HPDE6-E6E7 (cell line): ENCODE results near the gene LEMD1.
"Not testable (repeated sequence)": the region's sequence is repeated elsewhere in the genome, so short reads cannot be mapped to it uniquely, and the experiment has no call there.

Experiments
- DNase-seq: peaks from one replicate; pipeline ENCODE4 v3.0.0; 2011; ENCODE audit warnings: missing footprints; ENCODE audit errors: extremely low spot score

Gene LEMD1

GRCh38 chr1:205446828-205447227 lies 25.0 kb upstream of the LEMD1 start:
- no peak for DNase-seq

DNA sequence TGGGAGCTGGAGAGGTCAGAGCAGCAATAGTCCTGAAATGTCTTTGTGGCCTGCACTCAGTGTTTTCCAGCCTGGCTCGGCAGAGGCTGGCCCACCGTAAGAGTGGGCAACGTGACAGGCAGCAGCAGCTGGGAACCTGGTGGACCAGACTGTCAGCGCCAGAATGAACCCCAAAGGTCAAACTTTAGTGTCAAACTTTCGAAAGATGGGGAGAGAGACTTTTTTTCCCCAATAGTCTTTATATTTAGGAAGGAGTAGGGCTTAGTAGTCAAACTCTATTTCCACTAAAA lies 23.7 kb upstream of the LEMD1 start:
- DNase-seq: no peak

DNA sequence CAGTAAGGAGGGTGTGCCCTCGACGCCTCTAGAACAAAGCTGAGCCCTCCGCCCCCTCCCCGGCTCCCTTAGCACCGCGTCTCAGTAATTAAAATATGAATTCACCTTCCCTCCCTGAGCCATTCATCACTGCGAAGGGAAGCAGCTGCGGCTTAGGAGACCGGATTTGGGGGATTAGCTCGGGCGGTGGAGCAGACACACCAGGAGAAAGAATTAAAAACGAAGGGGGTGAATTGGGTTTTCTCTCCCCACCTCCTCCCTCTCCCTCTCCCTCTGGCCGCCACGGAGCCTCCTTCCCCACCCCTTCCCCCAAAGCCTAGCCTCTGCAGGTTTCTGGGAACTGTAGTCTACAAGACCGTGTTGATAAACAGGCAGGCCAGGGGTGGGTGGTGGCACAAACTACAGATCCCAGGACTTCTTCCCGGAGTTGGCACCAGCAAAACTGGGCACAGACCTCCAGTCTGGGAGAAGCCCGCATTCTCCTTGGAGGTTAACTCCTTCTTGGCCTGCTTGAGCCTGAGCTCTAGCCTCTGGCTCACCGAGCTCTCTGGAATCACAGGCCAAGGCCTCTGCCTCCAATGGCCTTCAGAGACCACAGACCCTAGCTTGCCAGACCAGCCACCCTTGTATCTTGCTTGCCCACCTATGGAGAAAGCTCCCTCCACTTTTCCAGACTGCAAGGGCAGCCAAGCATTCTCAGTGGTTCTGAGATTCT lies 23.2 kb upstream of the LEMD1 start:
- DNase-seq: no peak

DNA sequence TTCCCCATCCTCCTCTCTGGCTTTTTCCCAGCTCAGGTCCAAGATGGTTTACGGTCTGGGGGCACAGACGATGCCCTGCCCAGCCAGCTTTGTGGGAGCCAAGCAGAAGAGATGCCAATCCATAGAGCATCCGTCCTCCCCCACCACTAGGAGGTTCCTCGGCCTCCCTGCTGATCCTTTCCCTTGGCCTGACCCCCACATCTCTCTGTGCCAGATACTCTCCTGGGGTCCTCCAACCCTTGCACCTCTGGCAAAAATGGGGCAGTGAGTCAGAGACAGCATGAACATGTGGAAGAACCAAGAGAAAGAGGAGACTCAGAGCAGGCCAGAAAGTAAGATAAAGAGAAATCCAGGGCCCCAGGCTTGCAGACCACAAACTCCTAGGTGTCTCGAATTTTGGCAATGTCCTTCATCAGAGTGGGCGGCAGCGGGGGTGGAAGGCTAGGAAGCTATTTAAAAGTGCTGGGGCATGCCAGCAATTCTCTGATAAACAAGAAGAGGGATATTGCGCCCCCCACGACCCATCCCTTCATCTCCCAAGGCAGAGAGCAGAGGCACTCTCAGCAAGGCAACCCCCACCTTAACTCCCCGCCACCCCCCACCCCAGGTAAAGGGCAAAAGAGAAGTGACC lies 22.6 kb upstream of the LEMD1 start:
- no peak for DNase-seq

GRCh38 chr1:205443585-205444299 lies 21.9 kb upstream of the LEMD1 start:
- no peak for DNase-seq

DNA sequence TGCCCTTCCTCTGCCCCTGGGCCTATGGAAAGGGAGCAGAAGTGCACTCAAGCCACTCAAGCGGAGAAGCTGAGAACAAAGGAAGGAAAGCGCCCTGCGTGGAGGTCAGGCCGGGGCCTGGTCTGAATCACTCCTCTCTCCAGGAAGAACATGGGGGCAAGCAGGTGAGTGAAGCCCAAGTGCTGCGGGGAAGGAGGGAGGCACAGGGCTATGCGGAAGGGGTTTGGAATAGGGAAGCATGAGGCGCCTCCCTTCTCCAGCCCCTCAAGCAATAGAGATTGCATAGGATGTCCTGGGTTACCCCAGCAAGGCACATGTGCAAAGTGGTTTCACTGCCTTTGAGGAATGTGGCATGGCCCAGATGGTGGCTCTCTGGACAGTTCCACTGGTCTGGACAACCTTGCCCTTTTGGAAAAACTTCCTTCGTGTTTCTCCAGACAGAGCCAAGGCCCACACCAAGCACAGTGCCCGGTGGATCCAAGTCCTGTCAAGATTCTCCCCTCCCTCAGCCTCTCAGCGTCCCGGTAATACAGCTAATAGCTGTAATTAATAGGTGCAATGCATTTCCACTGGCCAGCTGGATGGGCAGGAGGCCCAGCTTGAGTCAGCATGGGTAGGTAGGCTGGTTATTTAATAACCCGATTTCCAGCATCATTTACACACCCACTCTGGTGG lies 20.3 kb upstream of the LEMD1 start:
- DNase-seq: no peak

GRCh38 chr1:205441716-205442050 lies 19.8 kb upstream of the LEMD1 start:
- no peak for DNase-seq

DNA sequence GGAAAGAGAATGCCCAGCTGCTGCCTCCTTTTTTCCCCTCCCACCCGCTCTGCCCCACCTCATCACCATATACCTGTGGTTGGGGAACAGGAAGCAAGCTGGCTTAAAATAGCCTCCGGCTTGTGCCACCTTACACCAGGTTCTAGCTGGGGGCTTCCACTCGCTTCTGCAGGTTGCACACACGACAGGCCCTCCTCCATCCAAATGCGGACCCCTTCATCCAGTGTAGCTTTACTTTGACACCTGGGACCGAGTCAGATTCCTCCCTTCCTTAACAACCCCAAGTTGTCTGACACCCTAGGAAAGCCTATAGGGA lies 19.4 kb upstream of the LEMD1 start:
- no peak for DNase-seq

- peak; percentile 97 for DNase-seq
Measured at GRCh38 chr1:205440476-205441317, 18.8 kb upstream of the LEMD1 start.

- DNase-seq: no peak
Measured at GRCh38 chr1:205440121-205440475, 18.2 kb upstream of the LEMD1 start.

DNA sequence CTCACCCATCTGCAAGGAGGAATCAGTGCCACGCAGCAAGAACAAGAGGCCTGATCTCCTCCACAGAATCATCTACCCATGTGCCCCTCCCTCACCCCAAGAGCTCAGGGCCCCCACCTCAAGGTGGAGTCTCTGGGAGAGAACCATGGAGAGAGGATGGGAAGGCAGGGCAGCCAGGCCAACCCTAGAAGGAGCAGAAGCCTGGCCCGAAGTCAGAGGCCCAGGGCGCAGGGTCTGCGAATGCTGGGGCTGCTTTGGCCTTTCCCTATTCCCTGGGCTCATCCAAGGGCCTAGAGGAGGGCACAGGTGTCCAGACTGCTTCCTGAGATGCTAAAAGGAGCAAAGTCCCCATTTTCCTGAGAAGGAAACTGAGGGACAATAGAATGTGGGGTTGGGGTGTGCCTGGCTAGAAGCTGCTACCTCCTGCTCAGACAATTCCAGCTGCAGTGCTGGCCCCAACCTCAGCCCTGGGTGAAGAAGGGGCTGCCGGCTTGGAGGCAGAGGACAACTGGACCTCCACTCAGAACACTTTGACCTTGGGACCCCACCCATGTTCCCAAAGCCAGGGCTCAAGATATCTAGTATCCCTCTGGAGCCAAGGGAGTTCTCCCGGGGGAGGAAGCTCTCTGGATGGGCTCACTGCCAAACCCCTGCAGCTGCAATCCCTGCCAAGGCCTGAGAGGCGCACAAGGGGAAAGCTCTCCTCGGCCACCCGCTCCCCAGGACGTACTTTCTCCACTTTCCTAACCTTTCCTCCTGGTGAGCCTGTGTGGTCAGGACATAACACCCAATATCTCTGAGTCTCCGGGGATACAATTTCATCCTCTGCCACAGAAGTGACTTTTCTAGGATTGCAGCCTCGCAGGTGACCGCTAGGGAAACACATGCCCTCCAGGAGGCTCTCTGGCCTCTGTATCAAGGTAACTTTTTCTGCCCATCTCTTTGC lies 16.6 kb upstream of the LEMD1 start:
- DNase-seq: no peak

- DNase-seq: no peak
Measured at GRCh38 chr1:205437570-205437969, 15.7 kb upstream of the LEMD1 start.

- no peak for DNase-seq
Measured at GRCh38 chr1:205436776-205437410, 15.0 kb upstream of the LEMD1 start.

DNA sequence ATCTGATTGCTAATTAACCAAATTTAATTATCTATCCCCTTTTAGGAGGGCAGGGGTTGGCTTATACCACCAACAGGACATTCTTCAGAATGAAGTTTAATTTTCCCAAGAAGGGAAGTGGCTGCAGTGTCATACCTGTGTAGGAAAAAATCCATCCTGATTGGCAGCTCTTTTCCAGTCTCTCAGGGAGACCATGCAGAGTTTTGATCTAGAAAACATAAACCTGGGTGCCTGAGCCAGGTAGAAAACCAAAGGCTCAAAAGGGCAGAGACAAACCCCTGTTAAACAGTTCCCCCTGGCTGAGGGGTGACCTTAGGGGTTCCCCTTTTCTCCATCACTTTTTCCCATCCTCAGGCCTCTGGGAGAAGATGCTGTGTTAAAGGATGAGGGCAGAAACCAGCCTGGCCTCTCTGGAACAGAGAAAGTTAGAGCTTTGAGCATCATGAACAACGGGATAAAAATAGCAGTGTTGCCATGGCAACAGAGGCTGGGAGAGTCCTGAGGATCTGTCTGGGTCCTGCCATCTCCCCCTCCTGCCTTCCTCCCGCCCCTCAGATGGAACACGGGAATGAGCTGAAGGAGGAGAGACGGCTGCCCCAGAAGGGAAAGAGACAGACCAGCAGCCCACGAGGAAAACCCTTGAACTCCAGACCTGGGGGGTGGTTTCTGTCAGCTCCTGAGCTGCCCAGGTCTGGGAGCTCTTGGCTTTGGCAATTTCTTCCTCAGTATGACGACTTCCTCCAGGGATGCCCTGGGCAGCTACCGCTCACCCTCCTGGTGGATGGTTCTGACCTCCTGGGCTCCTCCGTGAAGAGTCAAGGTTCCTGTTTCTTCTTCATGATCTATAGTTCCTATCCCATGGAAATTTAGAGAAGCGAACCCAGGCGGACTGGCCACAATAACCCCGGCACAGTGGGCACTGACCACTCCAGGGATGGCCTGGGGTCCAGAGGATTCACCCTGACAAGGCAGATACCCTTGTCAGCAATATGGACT lies 14.0 kb upstream of the LEMD1 start:
- DNase-seq: no peak

- DNase-seq: no peak
Measured at GRCh38 chr1:205434738-205435137, 12.9 kb upstream of the LEMD1 start.

DNA sequence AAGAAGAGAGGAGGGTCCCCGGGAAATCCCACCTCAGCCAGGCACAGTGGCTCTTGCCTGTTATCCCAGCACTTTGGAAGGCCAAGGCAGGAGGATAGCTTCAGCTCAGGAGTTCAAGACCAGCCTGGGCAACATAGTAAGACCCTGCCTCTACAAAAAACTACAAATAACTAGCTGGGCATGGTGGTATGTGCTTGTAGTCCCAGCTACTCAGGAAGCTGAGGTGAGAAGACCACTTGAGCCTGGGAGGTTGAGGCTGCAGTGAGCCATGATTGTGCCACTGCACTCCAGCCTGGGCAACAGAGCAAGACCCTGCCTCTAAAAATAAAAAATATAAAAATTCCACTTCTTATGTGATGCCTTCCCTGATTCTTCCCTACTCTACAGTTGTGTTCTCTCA lies 10.8 kb upstream of the LEMD1 start:
- DNase-seq: not testable (repeated sequence)

- no peak for DNase-seq
Measured at GRCh38 chr1:205432116-205432515, 10.3 kb upstream of the LEMD1 start.

GRCh38 chr1:205430696-205431305 lies 8.9 kb upstream of the LEMD1 start:
- no peak for DNase-seq
